ENCODE results near the gene SFXN3.

Gene SFXN3, protein sequence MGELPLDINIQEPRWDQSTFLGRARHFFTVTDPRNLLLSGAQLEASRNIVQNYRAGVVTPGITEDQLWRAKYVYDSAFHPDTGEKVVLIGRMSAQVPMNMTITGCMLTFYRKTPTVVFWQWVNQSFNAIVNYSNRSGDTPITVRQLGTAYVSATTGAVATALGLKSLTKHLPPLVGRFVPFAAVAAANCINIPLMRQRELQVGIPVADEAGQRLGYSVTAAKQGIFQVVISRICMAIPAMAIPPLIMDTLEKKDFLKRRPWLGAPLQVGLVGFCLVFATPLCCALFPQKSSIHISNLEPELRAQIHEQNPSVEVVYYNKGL

DNA sequence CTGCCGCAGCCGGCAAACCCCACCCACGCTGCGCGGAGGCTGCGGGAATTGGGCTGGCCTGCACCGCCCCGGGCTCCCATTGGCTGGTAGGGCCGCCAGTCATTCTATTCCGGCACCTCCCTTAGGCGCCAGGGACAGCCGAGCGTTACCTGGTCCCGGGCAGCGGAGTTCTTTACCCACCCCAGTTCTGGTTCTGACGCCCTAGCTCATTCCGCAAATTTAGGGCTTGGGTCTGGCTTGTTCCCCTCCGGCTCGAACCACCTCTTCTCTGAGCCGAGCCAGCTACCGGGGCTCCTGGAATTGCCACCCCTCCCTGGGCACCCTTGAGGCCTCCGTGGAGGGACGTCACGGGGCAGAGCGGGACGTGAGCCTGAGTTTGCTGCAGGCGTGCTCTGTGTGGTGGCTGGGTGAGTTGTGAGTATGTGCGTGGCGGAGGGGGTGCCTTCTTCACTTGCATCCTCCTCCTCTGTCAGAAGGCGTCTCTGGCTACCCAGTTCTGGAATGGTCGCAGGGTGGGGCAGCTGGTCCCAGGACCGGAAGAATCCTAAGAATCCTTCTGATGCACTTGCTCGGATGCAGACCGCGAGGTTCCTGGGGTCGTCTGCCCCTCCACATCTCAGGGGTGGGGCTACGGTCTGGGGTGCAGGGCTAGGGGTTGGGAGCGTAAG, at the start of gene SFXN3, which contains the start of gene PDZD7:
Gene SFXN3, plus strand, starts transcription at position 107 of the 668 bp plus-strand sequence. CDS start 3,461 bp downstream, outside the sequence.
Gene PDZD7, minus strand, starts transcription at position 2 of the 668 bp plus-strand sequence. CDS start 910 bp downstream, outside the sequence.
- in situ Hi-C loops (cut with HindIII; ENCODE audit: low sequenced_read_pairs): no loop called here

DNA sequence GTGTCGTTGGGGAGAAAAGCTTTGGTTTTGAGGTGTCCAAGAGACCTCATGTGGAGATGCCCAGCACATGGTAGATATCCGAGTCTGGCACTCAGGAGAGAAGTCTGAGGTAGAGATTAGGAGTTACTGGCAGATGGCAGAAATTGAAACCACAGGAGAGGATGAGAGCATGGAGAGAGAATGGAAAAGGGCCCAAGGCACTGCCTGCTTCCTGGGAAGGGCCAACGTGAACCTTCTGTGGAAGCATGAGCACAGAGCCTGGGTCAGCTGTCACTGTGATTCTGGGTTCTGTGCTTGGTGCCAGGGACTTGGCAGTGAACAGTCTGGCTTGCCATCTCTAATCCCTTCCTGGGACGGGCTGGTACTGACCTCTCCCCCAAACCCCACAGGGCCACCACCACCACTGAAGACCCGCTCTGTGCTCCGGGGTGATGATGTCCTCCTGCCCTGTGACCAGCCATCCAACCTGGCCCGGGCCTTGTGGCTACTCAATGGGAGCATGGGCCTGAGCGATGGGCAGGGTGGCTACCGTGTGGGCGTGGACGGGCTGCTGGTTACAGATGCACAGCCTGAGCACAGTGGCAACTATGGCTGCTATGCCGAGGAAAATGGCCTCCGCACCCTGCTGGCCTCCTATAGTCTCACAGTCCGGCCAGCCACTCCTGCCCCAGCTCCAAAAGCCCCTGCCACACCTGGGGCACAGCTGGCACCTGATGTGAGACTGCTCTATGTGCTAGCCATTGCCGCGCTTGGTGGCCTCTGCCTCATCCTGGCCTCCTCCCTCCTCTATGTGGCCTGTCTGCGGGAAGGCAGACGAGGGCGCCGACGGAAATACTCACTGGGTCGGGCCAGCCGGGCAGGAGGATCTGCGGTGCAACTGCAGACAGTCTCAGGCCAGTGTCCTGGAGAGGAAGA, 47.9 kb upstream of the SFXN3 start:
- in situ Hi-C loops (cut with HindIII; ENCODE audit: low sequenced_read_pairs): no loop called here

DNA sequence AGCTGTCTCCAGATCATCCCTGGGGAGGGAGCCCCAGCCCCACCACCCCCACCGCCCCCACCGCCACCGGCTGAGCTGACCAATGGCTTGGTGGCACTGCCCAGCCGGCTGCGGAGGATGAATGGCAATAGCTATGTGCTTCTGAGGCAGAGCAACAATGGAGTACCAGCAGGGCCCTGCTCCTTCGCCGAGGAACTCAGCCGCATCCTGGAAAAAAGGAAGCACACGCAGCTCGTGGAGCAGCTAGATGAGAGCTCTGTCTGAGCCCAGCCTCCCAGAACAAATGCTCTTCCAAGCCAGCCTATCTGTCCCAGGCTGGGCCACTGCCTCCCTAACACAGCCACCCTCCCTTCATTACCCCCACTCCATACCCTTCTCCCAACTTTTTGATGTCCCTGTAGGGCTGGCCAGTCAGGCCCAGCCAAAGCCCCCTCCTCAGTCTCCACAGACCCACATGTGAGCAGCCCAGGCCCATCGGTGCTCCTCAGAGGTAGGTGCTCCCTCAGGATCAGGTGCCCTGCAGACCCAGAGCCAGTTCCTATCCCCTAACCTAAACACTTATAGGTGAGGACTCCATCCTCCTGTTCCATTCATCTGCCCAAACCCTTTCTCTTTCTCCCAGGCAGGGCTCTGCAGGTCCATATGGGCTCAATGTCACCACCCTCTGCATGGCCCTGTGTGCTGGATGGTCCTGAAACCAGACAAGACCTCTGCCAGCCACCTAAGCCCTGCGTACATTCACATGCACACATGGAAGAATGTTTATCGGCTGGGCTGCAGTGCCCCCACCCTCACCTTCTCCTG, 47.0 kb upstream of the SFXN3 start:
- in situ Hi-C loops (cut with HindIII; ENCODE audit: low sequenced_read_pairs): no loop called here

DNA sequence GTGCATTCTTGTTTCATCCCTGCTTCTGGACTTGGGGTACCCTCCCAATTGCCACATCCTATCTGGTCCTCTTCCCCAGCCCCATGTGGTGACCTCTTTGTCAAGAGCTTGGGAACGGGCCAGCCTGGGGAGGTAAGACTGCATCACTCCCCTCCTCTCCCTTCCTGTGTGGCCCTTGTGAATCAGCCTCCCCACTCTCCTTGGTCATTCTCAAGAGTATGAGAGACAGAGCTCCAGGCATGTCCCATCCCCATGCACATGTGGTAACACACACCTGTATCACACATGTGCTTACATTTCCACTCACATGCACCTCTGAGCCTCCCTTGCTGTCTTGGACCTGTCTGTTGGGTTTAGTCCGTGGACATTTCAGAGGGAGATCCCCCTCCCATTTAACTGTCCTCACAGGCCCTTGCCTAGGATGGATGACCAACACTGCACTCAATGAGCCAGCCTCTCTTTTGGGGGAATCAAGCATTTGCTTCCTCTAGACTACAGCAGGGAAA, 46.3 kb upstream of the SFXN3 start:
- in situ Hi-C loops (cut with HindIII; ENCODE audit: low sequenced_read_pairs): no loop called here

DNA sequence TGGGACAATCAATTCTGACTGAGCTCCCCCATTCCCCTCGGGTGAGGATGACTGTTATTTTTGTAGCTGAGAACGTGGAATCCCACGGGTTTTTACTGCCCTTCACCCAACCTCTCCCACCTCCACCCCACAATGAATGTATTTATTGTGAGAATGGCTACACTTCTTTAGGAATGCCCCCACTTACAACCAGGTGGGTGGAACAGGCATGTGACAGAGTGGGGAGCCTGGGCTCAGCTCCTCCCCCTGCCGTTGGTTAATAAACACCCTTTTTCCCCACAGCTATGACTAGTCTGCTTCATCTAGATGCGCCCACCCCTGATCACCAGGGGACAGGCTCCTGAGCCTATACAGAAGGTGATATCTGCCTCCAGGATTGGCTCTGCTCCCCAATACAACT, 45.7 kb upstream of the SFXN3 start:
- in situ Hi-C loops (cut with HindIII; ENCODE audit: low sequenced_read_pairs): no loop called here

DNA sequence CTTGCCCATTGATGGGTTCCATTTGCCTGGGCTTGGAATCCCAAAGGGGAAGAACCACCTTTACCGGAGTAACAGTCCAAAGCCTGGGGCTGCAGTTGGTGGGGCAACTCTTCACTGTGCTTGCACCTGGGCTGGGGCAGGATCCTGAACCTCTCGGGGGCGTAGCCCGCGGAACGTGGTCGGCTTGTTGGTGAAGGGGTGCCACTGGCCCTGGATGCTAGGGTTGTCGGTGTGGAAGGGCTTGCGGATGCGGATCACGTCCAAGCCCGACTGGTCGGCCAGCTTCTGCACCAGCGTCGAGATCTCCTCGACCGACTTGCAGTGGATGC, 44.4 kb upstream of the SFXN3 start:
- in situ Hi-C loops (cut with HindIII; ENCODE audit: low sequenced_read_pairs): no loop called here

DNA sequence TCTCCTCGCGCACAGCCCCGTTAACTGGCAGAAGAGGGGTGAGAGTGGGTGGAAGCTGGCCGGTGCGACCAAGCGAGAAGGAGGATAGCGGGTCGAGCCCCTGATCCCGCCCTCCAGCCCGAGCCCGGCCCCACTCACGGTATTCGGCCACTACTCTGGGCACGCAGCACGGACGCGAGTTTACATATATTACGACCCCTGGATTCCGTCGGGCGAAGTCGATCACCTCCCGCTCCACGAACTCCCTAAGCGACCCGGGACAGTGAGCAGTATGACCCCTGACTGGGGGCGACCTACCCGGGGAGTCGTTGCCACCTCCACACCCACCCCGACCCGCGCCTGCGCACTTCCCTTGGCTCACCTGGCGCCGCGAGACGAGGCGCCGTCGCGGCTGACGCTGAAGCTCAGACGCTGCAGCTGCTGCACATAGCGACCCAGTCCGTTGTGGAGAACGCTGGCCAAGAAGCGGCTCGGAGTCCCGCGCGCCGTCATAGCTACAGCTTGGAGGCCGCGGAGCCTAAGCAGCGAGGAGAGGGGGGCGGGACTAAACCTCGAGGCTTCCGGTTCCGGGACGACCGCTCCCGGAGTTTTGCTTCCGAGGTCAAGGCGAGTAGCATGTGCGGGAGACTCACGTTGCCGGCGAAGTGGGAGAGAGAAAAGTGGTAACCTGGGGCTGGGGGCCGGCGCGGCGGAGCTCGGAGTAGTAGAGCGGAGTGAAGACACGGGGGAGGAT, 43.9 kb upstream of the SFXN3 start, which contains the start of the genes MRPL43 and TWNK:
Gene MRPL43, minus strand, starts transcription at position 546 of the 733 bp plus-strand sequence. Its CDS starts 54 bp downstream, at position 492.
Gene TWNK, plus strand, starts transcription at position 592 of the 733 bp plus-strand sequence. CDS start 668 bp downstream, outside the sequence.
- in situ Hi-C loops (cut with HindIII; ENCODE audit: low sequenced_read_pairs): no loop called here

DNA sequence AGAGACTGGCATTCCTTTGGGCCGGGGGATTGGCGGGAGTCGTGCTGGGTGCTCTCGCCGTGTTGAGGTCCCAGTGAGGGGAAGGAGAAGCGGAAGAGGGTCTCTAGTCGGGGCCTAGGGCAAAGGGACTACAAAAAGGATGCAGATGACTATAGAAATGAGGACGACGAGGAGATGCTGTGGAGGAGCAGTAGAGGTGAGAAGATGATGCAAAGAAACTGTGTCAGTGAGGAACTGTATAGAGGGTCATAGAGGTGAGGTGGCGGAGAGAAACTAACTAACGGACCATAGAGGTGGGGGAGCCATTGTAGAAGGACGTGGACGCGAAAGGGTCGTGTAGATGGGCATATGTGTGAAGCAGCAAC, 43.4 kb upstream of the SFXN3 start:
- in situ Hi-C loops (cut with HindIII; ENCODE audit: low sequenced_read_pairs): no loop called here

DNA sequence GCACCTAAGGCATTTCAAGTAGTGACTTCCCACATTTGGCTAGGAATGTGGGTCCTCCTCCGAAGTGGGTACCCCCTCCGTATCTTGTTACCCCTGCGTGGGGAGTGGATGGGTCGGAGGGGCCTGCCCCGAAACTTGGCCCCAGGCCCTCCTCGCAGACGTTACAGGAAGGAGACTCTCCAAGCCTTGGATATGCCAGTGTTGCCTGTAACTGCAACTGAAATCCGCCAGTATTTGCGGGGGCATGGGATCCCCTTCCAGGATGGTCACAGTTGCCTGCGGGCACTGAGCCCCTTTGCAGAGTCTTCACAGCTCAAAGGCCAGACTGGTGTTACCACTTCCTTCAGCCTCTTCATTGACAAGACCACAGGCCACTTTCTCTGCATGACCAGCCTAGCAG, 42.9 kb upstream of the SFXN3 start:
- in situ Hi-C loops (cut with HindIII; ENCODE audit: low sequenced_read_pairs): no loop called here

DNA sequence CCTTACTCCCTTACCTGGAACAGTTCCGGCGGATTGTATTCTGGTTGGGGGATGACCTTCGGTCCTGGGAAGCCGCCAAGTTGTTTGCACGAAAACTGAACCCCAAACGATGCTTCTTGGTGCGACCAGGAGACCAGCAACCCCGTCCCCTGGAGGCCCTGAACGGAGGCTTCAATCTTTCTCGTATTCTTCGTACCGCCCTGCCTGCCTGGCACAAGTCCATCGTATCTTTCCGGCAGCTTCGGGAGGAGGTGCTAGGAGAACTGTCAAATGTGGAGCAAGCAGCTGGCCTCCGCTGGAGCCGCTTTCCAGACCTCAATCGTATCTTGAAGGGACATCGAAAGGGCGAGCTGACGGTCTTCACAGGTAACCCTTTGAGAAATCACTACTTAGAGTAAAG, 41.9 kb upstream of the SFXN3 start:
- in situ Hi-C loops (cut with HindIII; ENCODE audit: low sequenced_read_pairs): no loop called here

DNA sequence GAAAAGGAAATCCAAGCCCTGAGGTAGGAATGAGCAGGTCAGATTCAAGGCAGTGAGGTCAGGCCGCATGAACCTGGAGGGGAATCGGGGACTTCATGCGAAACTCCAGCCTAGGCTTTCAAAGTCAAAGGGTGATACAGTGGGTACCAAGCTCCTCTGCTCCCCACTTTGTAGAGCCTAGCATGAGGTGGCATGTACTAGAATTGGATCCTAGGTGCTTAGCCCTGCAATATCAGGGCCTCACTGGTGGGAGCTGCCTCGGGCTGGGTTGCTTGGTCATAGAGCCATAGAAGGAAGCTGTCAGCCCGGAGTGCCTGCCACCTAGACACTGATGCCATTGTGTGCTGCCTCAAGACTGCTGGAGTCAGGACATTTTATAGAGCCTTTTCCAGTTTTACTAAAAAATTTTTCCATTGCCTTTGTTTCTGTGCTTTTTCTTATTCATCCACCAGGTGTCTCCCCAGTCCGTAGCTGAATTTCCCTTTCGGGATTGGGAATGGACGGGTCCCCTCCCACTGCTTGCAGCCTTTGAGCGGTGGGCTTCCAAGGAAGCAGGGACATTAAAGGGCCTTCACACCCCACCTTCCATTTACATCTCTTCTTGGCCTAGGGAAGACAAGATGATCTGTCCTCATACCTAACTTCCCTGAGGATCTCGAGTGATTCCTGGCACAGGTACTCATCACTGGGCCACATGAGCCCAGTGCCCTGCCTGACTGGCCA, 36.9 kb upstream of the SFXN3 start:
- in situ Hi-C loops (cut with HindIII; ENCODE audit: low sequenced_read_pairs): no loop called here

DNA sequence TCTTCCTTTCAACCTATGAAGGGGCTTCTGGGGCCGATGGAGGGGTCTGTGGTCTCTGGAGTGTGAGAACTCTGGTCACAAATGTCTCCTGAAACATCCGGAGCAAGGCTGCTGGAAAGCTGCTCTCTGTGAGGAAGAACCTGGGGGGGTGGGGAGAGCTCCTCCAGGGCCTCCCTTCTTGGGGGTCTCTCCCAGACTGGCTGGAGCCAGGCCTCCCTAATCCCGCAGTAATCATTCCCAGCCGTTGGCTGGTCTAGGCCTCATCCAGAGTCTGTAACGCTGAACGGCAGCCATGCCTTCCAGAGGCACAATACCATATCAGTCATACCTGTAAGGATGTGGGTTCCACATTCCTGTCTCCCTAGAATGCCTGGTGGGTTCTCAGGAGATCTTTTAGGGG, 35.9 kb upstream of the SFXN3 start:
- in situ Hi-C loops (cut with HindIII; ENCODE audit: low sequenced_read_pairs): no loop called here

DNA sequence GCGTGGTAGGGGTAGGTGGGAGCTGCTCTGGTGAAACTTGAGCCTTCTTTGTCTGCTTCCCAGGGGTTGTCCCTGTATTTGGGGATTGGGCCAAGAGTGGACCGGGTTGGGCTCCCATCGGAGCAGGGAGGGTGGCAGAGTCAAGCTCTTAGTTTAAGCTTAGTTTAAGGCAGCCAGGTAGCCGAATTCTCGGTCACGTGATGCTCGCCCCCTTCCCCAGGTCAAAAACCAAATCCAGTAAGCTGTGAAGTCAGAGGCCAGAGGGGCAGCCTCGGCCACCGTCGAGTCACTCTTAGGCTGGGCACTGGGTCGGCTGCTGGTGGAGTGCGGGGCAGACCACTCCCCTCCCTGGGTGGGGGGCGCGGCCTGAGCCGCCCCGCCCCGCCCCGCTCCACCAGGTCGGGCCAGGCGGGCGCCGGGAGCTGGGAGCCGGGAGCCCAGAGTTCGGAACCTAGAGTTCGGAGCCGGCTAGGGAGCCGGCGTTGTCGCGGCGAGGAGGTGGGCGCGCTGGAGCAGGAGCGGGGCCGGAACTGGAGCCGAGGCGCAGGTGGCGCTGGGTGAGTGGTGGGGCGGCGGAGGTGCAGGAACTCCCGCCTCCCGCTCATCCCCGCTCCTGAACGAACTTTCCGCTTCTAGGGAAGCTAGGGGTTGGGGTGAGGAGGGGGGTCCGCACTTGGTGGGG, 34.2 kb upstream of the SFXN3 start:
- in situ Hi-C loops (cut with HindIII; ENCODE audit: low sequenced_read_pairs): no loop called here

DNA sequence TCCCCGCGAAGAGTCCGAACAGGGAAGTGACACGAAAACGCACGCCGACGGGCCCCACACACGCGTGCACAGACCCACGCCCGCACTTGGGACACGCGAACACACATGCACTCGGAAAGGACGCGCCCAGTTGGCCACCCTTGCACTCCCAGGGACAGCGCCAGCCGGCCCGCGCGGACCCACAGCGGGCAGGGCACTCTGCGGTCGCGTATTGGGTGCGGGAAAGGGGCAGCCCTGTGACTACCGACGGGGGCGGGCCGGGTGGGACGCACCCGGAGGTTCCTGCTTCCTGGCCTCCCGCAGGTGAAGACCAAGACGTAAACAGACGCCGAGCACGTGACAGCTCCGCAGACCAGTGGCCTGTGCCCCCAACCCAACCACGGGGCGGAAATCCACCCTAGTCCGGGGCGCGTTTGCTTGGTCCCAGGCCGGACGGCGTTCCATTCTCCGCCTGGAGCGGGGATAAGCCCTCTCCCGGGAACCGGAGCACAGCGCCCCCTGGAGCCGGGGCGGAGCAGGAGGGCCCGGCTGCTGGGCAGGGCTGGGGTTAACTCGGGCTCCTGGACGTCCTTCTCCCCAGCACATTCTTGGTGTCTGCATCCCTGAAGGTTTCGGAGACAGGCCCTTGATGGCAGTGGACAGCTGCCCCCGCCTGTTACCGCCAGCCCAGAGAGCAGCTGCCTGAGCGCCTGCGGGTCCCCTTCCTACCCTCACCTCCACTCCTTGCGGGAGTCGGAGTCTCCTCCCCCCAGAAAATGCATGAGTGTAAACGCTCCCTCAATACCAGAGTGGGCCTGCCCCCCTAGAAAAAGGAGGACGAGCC, 33.5 kb upstream of the SFXN3 start:
- in situ Hi-C loops (cut with HindIII; ENCODE audit: low sequenced_read_pairs): no loop called here

DNA sequence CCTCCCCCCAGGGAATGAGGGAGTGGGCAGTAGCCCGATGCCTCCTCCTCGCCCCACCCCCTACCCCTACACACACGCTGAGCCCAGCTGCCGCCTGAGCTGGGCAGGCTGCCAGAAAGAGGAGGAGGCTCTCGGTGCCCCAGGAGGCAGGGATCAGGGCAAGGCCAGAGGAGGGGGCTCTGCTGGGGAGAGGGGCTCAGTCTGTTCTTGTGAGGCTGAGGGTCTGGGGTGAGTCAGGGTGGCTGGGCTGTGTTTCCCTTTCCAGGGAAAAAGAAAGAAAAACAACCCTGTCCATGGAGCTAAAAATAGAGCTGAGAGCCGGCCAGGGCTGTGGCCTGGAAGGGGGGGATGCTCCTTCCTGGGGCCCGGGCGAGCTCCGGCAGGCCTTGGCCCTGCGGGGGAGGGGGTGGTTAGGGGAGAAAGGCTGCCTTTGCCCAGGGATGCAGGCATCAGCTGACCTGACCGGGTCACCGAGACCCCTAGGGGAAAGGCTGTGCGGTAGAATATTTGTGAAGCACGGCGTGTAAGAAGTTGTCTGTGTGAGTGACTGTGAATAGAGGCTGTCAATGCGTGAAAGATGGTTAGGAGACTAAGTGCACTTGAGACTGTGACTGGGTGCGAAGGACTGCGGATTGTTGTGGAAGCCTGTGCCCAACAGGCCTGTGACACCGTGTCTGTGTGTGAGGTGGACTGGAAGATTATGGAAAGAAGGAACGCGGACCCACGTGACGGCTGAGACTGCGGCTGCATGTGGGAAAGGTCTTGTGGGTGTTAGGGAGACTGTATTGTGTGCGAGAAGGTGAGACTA, 32.6 kb upstream of the SFXN3 start:
- in situ Hi-C loops (cut with HindIII; ENCODE audit: low sequenced_read_pairs): no loop called here

DNA sequence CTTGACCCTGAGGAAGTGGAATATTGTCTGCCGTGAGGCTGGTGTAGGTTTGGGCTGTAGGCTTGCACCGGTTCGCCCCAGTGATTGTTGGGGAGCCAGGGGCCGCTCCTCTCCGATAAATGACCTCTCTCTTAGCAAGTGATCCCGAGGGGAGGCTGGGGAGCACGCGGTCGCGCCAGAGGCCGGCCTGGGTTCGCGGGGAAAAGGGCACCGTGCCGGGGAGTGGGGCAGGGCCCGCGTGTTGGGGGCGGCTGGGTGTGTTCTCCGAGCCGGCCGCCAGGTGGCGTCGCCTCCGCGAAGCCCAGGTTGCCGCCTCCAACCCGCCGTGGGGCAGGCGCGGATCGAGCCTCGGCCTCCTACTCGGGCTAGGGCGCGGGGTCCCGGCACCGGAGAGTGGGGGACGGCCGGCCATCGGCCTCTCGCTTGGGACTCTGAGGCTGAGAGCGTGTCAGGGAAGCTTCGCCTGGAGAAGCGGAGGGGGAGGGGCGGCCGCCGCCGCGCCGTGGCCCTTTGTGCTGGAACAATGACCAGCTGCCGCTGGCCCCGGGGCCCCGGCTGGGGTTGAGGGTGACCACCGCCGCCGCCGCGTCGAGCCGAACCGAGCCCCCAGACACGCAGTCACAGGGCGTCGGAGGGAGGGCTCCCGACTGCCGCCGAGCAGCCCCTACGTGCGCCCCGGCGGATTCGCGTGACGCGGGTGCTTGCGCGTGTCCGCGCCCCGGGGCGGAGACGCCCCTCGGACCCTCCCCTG, 31.9 kb upstream of the SFXN3 start:
- in situ Hi-C loops (cut with HindIII; ENCODE audit: low sequenced_read_pairs): no loop called here

Data from DLD1 (cell line).